ENCODE data around the gene PSTK. TPM values are rescaled to one million over a fixed set of nuclear protein-coding genes. Genes with fewer than 3 reads are reported as not detected.

The PSTK gene
- total RNA-seq, 1 experiment from 2014 or later: 4.4 TPM

DNA sequence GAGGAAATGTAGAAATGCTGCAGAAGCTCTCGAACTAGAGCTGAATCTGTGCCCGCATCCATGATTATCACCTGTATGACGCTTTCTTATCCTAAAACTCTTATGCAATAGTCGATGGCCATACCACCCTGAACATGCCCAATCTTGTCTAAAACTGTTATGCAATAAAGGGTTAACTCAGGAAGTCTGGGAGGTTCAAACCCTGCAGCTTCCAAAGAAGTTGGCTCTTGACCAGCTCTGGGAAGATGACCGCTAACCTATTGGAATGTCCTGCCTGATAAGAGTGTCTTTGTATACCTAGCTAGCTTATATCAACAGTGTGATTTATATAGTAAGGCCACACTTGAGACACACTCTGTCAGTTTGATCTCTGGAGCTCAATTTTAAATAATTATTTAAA is 22.7 kb upstream of the PSTK start:
- CTCF ChIA-PET: interaction anchor here (0.9 kb wide), 1 partner anchor 23 kb away, joined by 4 read pairs; the partner anchor contains the start of gene PSTK
- POLR2A ChIA-PET: no interaction called here
- no peak overlapping the region for H3K4me3 ChIP-seq (replicated peaks in 1 of 2; ENCODE audit: low read depth in 1 of 2, low read length in 2 of 2)
- BruUV-seq (replicated peaks): no TSS peak
- H3K4me2 ChIP-seq (ENCODE audit: low read length): no peak overlapping the region
- H3K27me3 ChIP-seq (ENCODE audit: insufficient read depth, low read length): no peaks in the 10 kb centered on the region
- H3K9ac ChIP-seq (ENCODE audit: low read length): no peak overlapping the region
- RAD21 ChIA-PET (ENCODE audit: low non-redundant PET in 1 of 2, low total read pairs in 2 of 2, uncharacterized antibody in 2 of 2, unreplicated experiment in 2 of 2): no interaction called here
- H3K9me2 ChIP-seq (ENCODE audit: insufficient read depth): no peaks in the 10 kb centered on the region
- H3K27ac ChIP-seq (ENCODE audit: low read depth, low read length): no peak overlapping the region
- DNase-seq (ENCODE audit: low read depth, low spot score) (no peak), ATAC-seq (no peak)
- no peak overlapping the region for H2AFZ ChIP-seq (ENCODE audit: low read depth, low read length, poor library complexity, severe bottlenecking)
- no peak for TF ChIP-seq EZH2phosphoT487 (IDR thresholded peaks at IDR 0.05; ENCODE audit: borderline replicate concordance)
- TF ChIP-seq, protein P1, sequence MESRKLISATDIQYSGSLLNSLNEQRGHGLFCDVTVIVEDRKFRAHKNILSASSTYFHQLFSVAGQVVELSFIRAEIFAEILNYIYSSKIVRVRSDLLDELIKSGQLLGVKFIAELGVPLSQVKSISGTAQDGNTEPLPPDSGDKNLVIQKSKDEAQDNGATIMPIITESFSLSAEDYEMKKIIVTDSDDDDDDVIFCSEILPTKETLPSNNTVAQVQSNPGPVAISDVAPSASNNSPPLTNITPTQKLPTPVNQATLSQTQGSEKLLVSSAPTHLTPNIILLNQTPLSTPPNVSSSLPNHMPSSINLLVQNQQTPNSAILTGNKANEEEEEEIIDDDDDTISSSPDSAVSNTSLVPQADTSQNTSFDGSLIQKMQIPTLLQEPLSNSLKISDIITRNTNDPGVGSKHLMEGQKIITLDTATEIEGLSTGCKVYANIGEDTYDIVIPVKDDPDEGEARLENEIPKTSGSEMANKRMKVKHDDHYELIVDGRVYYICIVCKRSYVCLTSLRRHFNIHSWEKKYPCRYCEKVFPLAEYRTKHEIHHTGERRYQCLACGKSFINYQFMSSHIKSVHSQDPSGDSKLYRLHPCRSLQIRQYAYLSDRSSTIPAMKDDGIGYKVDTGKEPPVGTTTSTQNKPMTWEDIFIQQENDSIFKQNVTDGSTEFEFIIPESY (IDR thresholded peaks at IDR 0.05; ENCODE audit: extremely low read depth, insufficient replicate concordance, low read length): no peak
- no peak for TF ChIP-seq CBX3 (IDR thresholded peaks at IDR 0.05; ENCODE audit: low read depth)
- no peak for TF ChIP-seq EZH2 (IDR thresholded peaks at IDR 0.05)
- no peak for TF ChIP-seq SIN3A (IDR thresholded peaks at IDR 0.05; ENCODE audit: low read depth)
- TF ChIP-seq CEBPB (IDR thresholded peaks at IDR 0.05; ENCODE audit: low read depth): no peak
- TF ChIP-seq, protein P2, sequence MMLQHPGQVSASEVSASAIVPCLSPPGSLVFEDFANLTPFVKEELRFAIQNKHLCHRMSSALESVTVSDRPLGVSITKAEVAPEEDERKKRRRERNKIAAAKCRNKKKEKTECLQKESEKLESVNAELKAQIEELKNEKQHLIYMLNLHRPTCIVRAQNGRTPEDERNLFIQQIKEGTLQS (IDR thresholded peaks at IDR 0.05): no peak
- no peak for TF ChIP-seq TCF7L2 (IDR thresholded peaks at IDR 0.05; ENCODE audit: borderline replicate concordance, extremely low read depth, insufficient read depth, insufficient read length)
- TF ChIP-seq ZFX (IDR thresholded peaks at IDR 0.05): no peak
- TF ChIP-seq ZNF274 (IDR thresholded peaks at IDR 0.05; ENCODE audit: low read depth, low read length): no peak
- no peak for TF ChIP-seq YY1 (IDR thresholded peaks at IDR 0.05; ENCODE audit: extremely low read depth, insufficient replicate concordance, low read depth, low read length)
- no peaks in the 10 kb centered on the region for H4K20me1 ChIP-seq (ENCODE audit: insufficient read depth)
- intact Hi-C loops (cut with micrococcal nuclease): no loop called here
- no peaks in the 10 kb centered on the region for H3K36me3 ChIP-seq (ENCODE audit: control insufficient read depth in 1 of 2, insufficient read depth in 2 of 2, low read length in 2 of 2)
- peaks cover 0 to 16% of the 10 kb centered on the region in 2 experiments; a peak in 2 of 4 replicates for H3K4me1 ChIP-seq (ENCODE audit: control insufficient read depth in 1 of 2, insufficient read depth in 2 of 2, low read length in 2 of 2)
- H3K79me2 ChIP-seq (ENCODE audit: insufficient read depth, low read length): 0 out of 2 replicates have a peak, but pooled peaks cover under 1% of the 10 kb centered on the region
- peaks cover 0 to 7% of the 10 kb centered on the region in 2 experiments; a peak in 1 of 4 replicates for H3K9me3 ChIP-seq (ENCODE audit: control insufficient read depth in 1 of 2, insufficient read depth in 1 of 2, low read depth in 1 of 2, low read length in 2 of 2)
